Uterus (tissue), 2 donors: Measurements from ENCODE around the gene HPSE.

Experiments
- CTCF ChIP-seq, 4 experiments: fragments of 200-600 bp in 2 of 4; fragments of 450-650 bp in 2 of 4; sonication (generic) in 2 of 4; IDR thresholded peaks; one replicate each; pipeline ENCODE4 v1.5.1; 2016 to 2019; ENCODE audit warnings: antibody characterized with exemption in 4 of 4, mild to moderate bottlenecking in 2 of 4, moderate library complexity in 1 of 4
- POLR2A ChIP-seq, 2 donors: fragments of 450-650 bp; IDR thresholded peaks; one replicate each; pipeline ENCODE4 v1.6.1; 2016; ENCODE audit warnings: antibody characterized with exemption in 2 of 2, mild to moderate bottlenecking in 1 of 2, moderate library complexity in 1 of 2

GRCh38 chr4:83356899-83357661 is 22.4 kb upstream of the HPSE start:
- TF ChIP-seq CTCF (IDR thresholded peaks at IDR 0.05) = no peak
- no peak for TF ChIP-seq POLR2A (IDR thresholded peaks at IDR 0.05)
